KBM-7 (cell line): ENCODE results near the gene FAM114A2.

Source experiments
- DNase-seq: peaks from one replicate; pipeline ENCODE4 v3.0.0-alpha.2; 2015
- in situ Hi-C: fragments of 300-500 bp; cut with MboI; formaldehyde crosslinking; loops from 2 replicates; pipeline ENCODE4 v1.14.3; 2020; ENCODE audit warnings: low sequenced_read_pairs, low pct_unique_long_range_greater_than_20kb, mixed read lengths

The FAM114A2 gene

GRCh38 chr5:154000703-154001102, 38.0 kb downstream of the FAM114A2 start:
- in situ Hi-C loops, result no loop called here
- DNase-seq, result no peak

- in situ Hi-C loops, result loop anchor here (25.0 kb wide), 1 partner anchor 612 kb away; no protein-coding TSS in a partner anchor
Measured at GRCh38 chr5:153999995-154000394, 38.7 kb downstream of the FAM114A2 start.

DNA sequence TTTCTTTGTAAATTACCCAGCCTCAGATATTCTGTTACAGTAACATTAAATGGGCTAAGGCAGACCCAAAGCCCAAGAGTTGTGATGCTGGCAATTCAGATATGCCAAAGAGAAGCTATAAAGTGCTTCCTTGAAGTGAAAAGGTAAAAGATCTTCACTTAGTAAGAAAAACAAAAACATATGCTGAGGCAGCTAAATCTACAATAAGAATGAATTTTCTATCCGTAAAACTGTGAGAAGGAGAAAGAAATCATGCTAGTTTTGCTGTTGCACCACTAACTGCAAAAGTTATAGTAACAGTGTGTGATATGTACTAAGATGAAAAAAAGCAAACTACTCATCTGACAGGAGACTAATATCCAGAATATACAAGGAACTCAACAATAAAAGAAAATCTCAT, 39.9 kb downstream of the FAM114A2 start:
- no peak for DNase-seq
- in situ Hi-C loops, result loop anchor here (25.0 kb wide), 1 partner anchor 614 kb away; no protein-coding TSS in a partner anchor

More at GRCh38 chr5:153999995-154000394, 38.7 kb downstream of the FAM114A2 start:
- DNase-seq, result no peak

- DNase-seq, result no peak
- in situ Hi-C loops, result loop anchor here (25.0 kb wide), 1 partner anchor 614 kb away; no protein-coding TSS in a partner anchor
Measured at GRCh38 chr5:153998010-153998409, 40.7 kb downstream of the FAM114A2 start.

DNA sequence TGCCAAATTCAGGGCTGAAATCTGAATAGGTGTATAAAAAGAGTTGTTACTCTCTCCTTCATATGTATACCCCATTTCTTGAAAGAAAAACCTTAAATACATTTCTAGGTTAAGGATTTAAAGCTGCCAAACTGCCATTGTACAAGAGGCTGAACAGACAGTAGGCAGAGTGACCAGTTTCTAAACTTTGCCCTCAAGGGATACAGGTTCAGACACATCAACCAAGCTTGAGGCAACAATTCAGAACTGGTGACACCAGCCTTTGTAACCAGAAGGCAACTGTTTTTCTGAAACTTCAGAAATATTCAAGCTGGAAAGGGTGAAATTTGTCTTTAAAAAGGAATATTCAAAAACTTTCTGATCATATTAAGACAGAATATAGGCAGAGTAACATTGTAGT, 47.5 kb downstream of the FAM114A2 start:
- in situ Hi-C loops, result loop anchor here (25.0 kb wide), 1 partner anchor 621 kb away; no protein-coding TSS in a partner anchor
- no peak for DNase-seq

GRCh38 chr5:153988510-153988909, 50.2 kb downstream of the FAM114A2 start:
- in situ Hi-C loops, result loop anchor here (25.0 kb wide), 1 partner anchor 624 kb away; no protein-coding TSS in a partner anchor
- no peak for DNase-seq

DNA sequence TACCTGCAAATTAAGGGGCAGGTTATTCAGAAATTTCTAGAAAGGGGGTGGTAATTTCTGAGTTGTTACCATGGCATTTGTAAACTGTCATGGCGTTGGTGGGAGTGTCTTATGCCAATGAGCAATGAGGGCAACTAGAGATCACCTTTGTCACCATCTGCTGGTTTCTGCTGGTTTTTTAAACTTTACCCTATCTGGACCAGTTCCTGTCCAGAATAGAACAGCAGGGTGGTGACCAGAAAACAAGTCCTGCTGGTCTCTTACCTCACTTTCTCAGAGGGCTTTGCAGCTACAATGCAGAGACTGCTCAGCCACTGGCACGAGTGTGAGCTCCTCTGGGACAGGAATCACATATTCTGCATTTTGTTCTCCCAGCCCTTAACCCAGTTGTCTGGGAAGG, 51.4 kb downstream of the FAM114A2 start:
- in situ Hi-C loops, result loop anchor here (25.0 kb wide), 1 partner anchor 625 kb away; no protein-coding TSS in a partner anchor
- DNase-seq, result no peak

- in situ Hi-C loops, result loop anchor here (25.0 kb wide), 1 partner anchor 627 kb away; no protein-coding TSS in a partner anchor
- DNase-seq, result no peak
Measured at GRCh38 chr5:153985498-153985897, 53.2 kb downstream of the FAM114A2 start.

DNA sequence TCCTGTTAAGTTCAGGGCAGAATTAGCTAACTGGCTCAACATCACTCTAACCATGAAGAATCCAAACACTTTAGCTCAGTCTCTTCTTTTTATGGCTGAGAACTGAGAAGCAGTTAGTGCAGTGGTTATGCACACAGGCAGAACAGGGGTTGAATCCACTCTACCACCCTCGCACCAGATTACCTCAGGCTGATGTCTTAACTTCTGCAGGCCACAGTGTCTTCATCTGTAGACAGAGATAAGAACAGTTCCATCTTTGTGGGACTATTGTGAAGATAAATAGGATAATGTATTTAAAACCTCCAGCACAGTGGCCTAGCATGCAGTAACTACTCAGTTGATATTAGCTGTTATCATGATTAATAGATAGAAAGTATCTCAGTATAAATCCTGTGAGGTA, 54.8 kb downstream of the FAM114A2 start:
- in situ Hi-C loops, result loop anchor here (25.0 kb wide), 1 partner anchor 628 kb away; no protein-coding TSS in a partner anchor
- DNase-seq, result no peak

DNA sequence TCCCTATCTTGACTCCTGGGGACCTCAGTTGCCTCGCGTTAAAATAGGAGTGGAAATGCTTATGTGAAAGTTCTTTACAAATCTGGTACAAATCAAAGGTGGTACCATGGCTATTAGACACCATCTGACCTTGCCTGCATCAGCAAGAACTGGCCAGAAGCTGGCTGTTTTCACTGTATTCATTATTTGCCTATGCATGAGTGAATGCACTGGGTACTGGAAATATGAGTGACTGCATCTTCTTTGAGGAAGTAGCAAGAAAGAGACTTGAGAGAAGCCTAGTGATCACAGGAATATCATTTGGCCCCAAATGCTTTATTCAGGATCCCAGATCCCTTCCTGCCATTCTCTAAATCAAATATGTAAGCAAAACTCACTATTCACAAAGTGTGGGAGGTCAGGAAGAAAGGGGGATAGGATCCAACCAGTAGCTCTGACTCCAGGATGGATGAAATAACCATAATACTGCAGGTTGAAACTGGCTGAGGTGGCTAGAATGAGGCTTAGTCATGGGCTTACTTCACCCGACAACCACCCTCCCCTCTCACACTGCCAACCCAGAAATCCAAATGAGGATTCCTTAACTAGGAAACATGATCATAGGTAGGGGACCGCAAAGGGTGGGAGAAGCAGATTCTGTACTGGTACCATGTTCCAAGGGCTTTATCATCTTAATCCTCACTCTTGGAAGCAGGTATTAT, 56.7 kb downstream of the FAM114A2 start:
- in situ Hi-C loops, result loop anchor here (25.0 kb wide), 1 partner anchor 630 kb away; no protein-coding TSS in a partner anchor
- no peak for DNase-seq

- in situ Hi-C loops, result loop anchor here (25.0 kb wide), 1 partner anchor 633 kb away; no protein-coding TSS in a partner anchor
- no peak for DNase-seq
Measured at GRCh38 chr5:153979028-153979783, 59.5 kb downstream of the FAM114A2 start.

DNA sequence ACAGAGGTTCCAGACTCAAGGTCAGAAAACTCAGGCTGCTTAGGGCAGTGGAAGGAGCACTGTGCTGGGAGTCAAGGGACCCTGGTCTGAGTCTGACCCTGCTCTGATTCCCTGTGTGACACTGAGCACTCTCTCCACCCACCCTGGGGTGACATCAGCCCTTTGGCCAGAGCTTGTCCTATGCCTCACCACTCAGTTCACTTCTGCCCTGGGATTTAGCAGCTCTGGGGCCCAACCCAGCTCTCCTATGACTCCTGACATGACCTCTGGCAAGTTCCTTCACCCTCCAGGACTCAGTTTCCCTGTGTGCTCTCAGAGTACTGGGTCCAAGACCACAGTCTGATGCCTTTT, 63.9 kb downstream of the FAM114A2 start:
- DNase-seq, result no peak
- in situ Hi-C loops, result loop anchor here (25.0 kb wide), 3 partner anchors 462 to 1437 kb away; no protein-coding TSS in a partner anchor

DNA sequence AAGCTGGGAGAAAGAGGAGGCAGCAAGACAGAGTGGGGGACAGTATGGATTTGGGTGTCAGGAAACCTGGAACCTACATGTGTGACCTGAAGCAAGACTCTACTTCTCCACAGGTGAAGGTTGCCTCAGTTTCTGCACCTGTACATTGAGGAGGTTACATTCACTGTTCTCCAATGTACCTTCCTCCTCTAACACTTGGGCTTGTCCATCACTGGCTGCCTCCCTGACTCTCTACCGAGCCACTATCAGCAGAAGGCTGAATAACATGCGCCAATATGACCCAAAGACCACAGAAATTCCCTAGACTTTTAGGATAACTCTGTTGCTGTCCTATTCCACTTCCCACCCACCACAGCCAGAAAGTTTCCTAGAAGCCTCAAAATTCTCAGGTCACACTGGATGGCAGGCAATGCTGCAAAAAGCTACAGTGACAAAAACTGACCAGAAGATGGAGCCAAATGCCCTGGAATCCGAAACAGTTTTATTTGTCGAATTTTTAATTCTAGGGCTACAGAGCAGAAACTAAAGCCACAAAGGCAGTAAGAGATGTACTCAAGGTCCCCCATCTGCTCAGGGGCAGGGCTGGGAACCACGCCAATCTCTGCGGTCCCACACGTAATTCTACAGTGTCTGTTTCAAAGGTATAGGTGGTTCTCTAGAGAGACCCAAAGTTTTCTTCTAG, 64.4 kb downstream of the FAM114A2 start:
- DNase-seq, result peak; percentile 55
- in situ Hi-C loops, result loop anchor here (25.0 kb wide), 2 partner anchors 462 to 1437 kb away; no protein-coding TSS in a partner anchor

DNA sequence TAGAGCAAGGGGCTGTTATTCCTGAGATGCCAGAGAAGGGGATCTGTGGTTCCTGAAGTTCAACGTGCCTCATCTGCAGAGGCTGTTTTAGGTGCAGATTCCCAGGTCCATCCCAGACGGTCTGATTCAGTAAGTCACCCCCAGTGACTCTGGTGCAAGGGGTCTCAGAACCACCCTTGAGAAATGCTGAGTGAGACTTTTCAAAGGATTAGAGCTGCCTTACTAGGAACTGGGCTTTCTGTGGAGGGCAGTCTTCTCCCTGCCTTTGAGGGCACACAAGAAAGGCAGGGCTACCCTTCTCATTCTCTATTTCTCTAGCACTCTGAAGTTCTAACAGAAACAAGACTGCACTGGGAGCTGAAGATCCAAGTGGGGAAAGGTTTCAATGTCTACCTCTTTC, 66.5 kb downstream of the FAM114A2 start:
- in situ Hi-C loops, result loop anchor here (25.0 kb wide), 2 partner anchors 460 to 1435 kb away; no protein-coding TSS in a partner anchor
- no peak for DNase-seq

- DNase-seq, result no peak
- in situ Hi-C loops, result loop anchor here (25.0 kb wide), 2 partner anchors 458 to 1433 kb away; no protein-coding TSS in a partner anchor
Measured at GRCh38 chr5:153970496-153970895, 68.2 kb downstream of the FAM114A2 start.

- in situ Hi-C loops, result loop anchor here (25.0 kb wide), 2 partner anchors 457 to 1432 kb away; no protein-coding TSS in a partner anchor
- DNase-seq, result no peak
Measured at GRCh38 chr5:153969563-153969895, 69.2 kb downstream of the FAM114A2 start.

- in situ Hi-C loops, result loop anchor here (25.0 kb wide), 2 partner anchors 457 to 1432 kb away; no protein-coding TSS in a partner anchor
- no peak for DNase-seq
Measured at GRCh38 chr5:153968761-153969562, 69.7 kb downstream of the FAM114A2 start.
